ENCODE results near the gene CDCP2.

CDCP2 gene

DNA sequence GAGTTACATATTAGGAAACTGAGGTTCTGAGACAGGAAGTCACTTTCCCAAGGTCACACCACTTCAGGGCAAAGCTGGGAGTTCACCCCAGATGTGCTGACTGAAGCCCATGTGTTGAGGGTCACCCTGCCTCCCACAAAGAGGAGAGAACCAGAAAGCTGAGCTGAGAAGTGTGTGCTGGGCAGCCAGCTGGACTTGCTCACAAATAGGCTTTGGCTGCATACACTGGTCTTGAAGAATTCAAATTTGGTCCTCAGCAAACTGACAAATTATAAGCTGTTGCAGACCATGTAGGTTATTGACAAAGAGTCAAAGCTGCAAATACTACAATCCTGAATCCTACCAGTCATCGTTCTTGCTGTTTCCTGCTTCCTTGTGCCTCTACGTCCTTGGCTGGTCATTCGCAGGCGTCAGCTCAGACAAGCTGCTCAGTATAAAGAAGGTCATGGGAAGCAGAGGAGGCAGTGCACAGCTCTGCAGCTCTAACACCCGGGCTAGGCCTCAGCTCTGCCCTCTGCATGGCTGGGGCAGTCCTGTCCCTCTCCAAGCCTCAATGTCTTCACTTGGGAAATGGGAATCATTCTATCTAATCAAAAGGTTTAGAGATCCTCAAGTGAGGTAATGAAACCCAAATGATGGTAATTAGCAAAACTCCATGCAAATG lies 40.0 kb downstream of the CDCP2 start:
- Histone ChIP-seq H3K9ac (ENCODE audit: low read length) (no peak overlapping the region), H3K27ac (ENCODE audit: low read depth, low read length, poor library complexity, severe bottlenecking) (no peak overlapping the region), H3F3A (ENCODE audit: insufficient read depth, low read length) (no peaks in the 10 kb centered on the region), H3K4me3 (ENCODE audit: low read depth, low read length, poor library complexity, severe bottlenecking) (no peak overlapping the region), H3K9me2 (ENCODE audit: low read depth, low read length) (no peaks in the 10 kb centered on the region), H3K79me2 (ENCODE audit: insufficient read depth, low read length) (no peaks in the 10 kb centered on the region), H3K9me3 (ENCODE audit: low read length) (no peaks in the 10 kb centered on the region), H4K20me1 (ENCODE audit: insufficient read depth, low read length) (no peaks in the 10 kb centered on the region), H2AFZ (ENCODE audit: low read length) (no peak overlapping the region), H3K36me3 (ENCODE audit: insufficient read depth, low read length) (no peaks in the 10 kb centered on the region), H3K4me2 (ENCODE audit: low read length) (no peak overlapping the region), H3K27me3 (ENCODE audit: insufficient read depth, low read length) (peaks cover 4% of the 10 kb centered on the region; the same call in 1 of the 2 replicates), H3K4me1 (ENCODE audit: insufficient read depth, low read length, severe bottlenecking) (no peaks in the 10 kb centered on the region)
- no peak for TF ChIP-seq EZH2 (IDR thresholded peaks at IDR 0.05; ENCODE audit: borderline replicate concordance, low read length)
- TF ChIP-seq, protein P1, sequence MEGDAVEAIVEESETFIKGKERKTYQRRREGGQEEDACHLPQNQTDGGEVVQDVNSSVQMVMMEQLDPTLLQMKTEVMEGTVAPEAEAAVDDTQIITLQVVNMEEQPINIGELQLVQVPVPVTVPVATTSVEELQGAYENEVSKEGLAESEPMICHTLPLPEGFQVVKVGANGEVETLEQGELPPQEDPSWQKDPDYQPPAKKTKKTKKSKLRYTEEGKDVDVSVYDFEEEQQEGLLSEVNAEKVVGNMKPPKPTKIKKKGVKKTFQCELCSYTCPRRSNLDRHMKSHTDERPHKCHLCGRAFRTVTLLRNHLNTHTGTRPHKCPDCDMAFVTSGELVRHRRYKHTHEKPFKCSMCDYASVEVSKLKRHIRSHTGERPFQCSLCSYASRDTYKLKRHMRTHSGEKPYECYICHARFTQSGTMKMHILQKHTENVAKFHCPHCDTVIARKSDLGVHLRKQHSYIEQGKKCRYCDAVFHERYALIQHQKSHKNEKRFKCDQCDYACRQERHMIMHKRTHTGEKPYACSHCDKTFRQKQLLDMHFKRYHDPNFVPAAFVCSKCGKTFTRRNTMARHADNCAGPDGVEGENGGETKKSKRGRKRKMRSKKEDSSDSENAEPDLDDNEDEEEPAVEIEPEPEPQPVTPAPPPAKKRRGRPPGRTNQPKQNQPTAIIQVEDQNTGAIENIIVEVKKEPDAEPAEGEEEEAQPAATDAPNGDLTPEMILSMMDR (IDR thresholded peaks at IDR 0.05; ENCODE audit: low read length): no peak

DNA sequence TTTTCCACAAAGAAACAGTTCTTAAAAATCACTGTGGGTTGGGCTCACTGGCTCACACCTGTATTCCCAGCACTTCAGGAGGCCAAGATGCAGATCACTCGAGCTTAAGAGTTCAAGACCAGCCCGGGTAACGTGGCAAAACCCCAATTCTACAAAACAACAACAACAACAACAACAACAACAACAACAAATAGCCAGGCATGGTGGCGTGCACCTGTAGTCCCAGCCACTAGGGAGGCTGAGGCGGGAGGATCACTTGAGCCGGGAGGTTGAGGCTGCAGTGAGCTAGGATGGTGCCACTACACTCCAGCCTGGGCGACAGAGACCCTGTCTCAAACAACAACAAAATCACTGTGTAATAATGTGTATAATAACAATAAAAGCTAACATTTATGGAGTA lies 40.8 kb downstream of the CDCP2 start:
- Histone ChIP-seq H3K27ac (ENCODE audit: low read depth, low read length, poor library complexity, severe bottlenecking) (no peak overlapping the region), H3K9me3 (ENCODE audit: low read length) (no peaks in the 10 kb centered on the region), H3K4me1 (ENCODE audit: insufficient read depth, low read length, severe bottlenecking) (no peaks in the 10 kb centered on the region), H2AFZ (ENCODE audit: low read length) (no peak overlapping the region), H3K9ac (ENCODE audit: low read length) (no peak overlapping the region), H3K36me3 (ENCODE audit: insufficient read depth, low read length) (no peaks in the 10 kb centered on the region), H4K20me1 (ENCODE audit: insufficient read depth, low read length) (no peaks in the 10 kb centered on the region), H3K4me3 (ENCODE audit: low read depth, low read length, poor library complexity, severe bottlenecking) (no peak overlapping the region), H3K9me2 (ENCODE audit: low read depth, low read length) (no peaks in the 10 kb centered on the region), H3K4me2 (ENCODE audit: low read length) (no peak overlapping the region), H3F3A (ENCODE audit: insufficient read depth, low read length) (no peaks in the 10 kb centered on the region), H3K79me2 (ENCODE audit: insufficient read depth, low read length) (no peaks in the 10 kb centered on the region), H3K27me3 (ENCODE audit: insufficient read depth, low read length) (peaks cover 4% of the 10 kb centered on the region; the same call in 1 of the 2 replicates)
- no peak for TF ChIP-seq EZH2 (IDR thresholded peaks at IDR 0.05; ENCODE audit: borderline replicate concordance, low read length)
- TF ChIP-seq, protein P1 (IDR thresholded peaks at IDR 0.05; ENCODE audit: low read length): no peak

DNA sequence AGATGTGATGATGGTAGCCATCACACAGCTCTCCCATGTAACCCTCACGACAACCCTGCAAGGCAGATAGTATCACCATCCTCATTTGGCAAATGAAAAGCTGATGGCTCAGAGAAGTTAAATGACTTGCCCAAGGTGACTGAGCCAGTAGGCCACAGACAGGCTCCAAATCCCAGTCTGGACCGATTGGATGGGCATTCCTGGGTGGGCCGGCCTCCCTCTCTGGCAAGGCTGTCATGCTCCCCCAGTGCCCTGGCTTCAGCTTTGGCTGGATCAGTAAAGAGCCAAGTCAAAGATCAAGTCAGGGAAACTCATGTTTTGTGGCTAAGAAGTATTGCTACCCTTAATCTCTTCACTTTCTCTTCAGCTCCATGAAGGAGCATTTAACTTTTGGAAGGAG lies 41.2 kb downstream of the CDCP2 start:
- no peaks in the 10 kb centered on the region for H4K20me1 ChIP-seq (ENCODE audit: insufficient read depth, low read length)
- H3K9ac ChIP-seq (ENCODE audit: low read length): no peak overlapping the region
- no peaks in the 10 kb centered on the region for H3K36me3 ChIP-seq (ENCODE audit: insufficient read depth, low read length)
- H3F3A ChIP-seq (ENCODE audit: insufficient read depth, low read length): no peaks in the 10 kb centered on the region
- TF ChIP-seq EZH2 (IDR thresholded peaks at IDR 0.05; ENCODE audit: borderline replicate concordance, low read length): no peak
- TF ChIP-seq, protein P1 (IDR thresholded peaks at IDR 0.05; ENCODE audit: low read length): no peak
- H3K4me1 ChIP-seq (ENCODE audit: insufficient read depth, low read length, severe bottlenecking): no peaks in the 10 kb centered on the region
- H3K27me3 ChIP-seq (ENCODE audit: insufficient read depth, low read length): peaks cover 4% of the 10 kb centered on the region; the same call in 1 of the 2 replicates
- no peak overlapping the region for H3K4me2 ChIP-seq (ENCODE audit: low read length)
- no peak overlapping the region for H3K4me3 ChIP-seq (ENCODE audit: low read depth, low read length, poor library complexity, severe bottlenecking)
- no peak overlapping the region for H3K27ac ChIP-seq (ENCODE audit: low read depth, low read length, poor library complexity, severe bottlenecking)
- no peaks in the 10 kb centered on the region for H3K9me2 ChIP-seq (ENCODE audit: low read depth, low read length)
- no peak overlapping the region for H2AFZ ChIP-seq (ENCODE audit: low read length)
- no peaks in the 10 kb centered on the region for H3K79me2 ChIP-seq (ENCODE audit: insufficient read depth, low read length)
- no peaks in the 10 kb centered on the region for H3K9me3 ChIP-seq (ENCODE audit: low read length)
